HG03039 (cell line): ENCODE results near the gene RFPL3.
"Not testable (repeated sequence)": the region's sequence is repeated elsewhere in the genome, so short reads cannot be mapped to it uniquely, and the experiment has no call there.

Experiments used
- ATAC-seq: cut with Tn5 transposase; IDR thresholded peaks from one replicate; pipeline ENCODE4 v1.9.1; 2021; ENCODE audit warnings: mild to moderate bottlenecking, moderate library complexity; ENCODE audit not compliant: unreplicated experiment

RFPL3 gene

DNA sequence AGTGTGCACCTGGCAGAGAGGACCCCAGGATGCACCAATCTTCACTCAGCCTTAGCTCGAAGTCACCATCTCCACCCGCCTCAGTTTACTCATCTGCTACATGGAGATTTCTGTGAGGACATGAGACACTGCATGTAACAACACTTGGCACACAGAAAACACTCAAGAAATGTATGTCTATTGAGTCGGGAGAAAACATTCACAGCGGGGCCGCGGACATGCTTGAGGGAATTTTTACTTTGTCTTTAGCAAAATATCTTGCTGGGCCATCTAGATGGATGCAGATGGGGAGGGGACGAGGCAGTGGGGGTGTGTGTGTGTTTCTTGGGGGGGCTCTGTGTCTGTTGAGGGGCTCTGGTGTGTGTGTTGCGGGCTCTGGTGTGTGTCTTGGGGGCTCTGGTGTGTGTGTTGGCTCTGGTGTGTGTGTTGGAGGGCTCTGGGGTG, 28.4 kb upstream of the RFPL3 start:
- no peak for ATAC-seq

GRCh38 chr22:32331236-32331917, 26.3 kb upstream of the RFPL3 start:
- ATAC-seq: no peak

DNA sequence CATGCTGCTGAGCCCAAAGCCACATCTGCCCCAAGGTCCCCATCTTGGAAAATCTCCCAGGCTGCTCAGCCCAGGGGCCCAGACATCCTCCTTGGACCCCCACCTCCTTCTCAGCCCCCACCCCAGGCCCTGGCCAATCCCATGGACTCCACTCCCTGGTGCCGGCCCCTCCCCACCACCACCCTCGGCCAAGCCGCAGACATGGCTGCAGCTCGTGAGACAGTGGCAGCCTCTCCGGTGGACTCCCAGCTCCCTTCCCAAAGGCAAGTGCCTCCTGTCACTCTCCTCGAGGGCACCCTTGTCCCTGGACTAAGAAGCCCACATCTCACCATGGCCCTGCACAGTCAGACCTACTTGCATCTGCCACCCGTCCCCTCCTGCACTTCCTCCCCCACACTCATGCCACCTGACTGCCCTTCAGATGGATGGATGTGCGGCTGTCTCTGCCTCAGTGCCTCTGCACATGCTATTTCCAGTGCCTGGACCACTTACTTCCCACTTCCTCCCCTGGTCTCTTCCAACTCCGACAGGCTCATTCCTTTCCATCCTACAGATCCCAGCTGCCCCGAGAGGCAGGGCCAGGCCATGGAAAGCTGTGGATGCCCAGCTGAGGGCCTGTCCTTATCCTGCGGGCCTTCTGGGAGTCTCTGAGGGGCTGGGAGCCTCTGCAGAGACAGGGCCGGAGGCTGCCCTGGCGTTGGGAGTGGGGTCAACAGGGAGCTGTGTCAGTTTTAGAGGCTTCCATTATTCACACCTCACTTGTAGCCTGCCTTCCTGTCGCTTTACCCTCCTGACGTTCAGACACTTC, 25.5 kb upstream of the RFPL3 start:
- no peak for ATAC-seq

- no peak for ATAC-seq
Measured at GRCh38 chr22:32333141-32333768, 24.4 kb upstream of the RFPL3 start.

- ATAC-seq: no peak
Measured at GRCh38 chr22:32333769-32334659, 23.7 kb upstream of the RFPL3 start.

GRCh38 chr22:32334660-32335365, 22.9 kb upstream of the RFPL3 start:
- ATAC-seq: no peak

GRCh38 chr22:32335471-32335870, 22.2 kb upstream of the RFPL3 start:
- ATAC-seq: no peak

DNA sequence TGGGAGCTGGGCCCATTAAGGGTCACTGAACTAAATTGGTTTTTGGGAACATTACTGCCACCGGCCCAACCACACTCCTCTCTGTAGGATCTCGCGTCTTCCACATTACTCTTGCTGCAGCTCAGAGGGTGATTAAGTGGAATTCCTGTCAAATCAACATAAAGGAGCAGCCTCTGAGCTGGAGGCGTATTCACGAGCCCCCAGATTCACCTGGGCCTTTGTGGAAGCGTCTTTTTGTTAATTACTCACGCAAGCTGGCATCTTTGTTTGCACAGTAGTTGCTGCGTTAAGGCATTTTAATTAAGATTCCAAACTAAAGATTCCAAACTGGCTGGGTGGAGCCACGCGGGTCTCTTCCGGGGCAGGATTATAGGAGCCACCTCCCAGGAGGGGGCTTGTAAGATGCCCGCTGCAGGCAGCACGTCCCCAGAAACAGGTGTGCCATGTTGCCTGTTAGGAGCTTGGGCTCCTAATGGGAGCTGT, 21.5 kb upstream of the RFPL3 start:
- ATAC-seq: no peak

DNA sequence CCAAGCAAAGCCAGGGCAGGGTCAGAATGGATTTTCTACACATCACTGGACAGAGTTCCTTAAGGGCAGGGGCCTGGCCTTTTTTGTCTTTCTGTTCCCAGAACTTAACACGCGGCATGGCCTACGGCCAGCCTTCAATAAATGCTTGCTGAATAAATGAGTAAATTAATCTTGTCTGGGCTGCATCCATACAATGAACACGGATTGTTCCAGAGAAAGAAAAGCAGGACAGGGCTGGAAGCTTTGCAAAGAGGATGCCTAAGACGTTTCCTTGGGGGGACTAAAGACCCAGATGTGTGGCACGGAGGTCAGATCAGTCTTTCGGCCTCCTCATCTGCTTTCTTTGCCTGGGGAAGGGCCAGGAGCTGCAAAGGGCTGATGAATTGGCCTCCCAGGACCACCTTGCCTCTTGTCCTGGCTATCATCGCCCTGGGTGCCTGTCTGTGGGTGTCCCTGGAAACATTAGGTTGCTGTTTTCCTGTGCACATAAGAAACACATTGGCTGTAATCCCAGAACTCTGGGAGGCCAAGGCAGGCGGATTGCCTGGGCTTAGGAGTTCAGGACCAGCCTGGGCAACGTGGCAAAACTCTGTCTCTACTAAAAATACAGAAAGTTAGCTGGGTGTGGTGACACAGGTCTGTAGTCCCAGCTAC, 20.8 kb upstream of the RFPL3 start:
- no peak for ATAC-seq

GRCh38 chr22:32337425-32337824, 20.2 kb upstream of the RFPL3 start:
- ATAC-seq: not testable (repeated sequence)

DNA sequence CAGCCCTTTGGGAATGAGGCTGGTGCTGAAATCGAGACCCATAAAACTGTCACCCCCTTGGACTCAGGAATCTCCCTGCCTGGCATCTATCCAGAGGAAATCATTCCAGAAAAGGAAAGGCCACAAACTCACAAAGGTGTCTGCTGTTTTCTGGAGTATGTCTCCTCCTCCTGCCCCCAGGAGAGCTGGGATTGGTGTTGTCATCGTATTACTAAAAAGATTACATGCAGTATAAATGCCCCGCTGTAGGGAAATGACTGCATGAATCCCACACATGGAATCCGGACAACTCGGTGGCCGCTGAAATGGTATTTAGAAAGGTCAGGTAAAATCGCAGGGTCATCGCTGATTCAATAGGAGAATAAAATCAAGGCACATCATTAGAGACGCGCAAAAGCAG, 18.9 kb upstream of the RFPL3 start:
- ATAC-seq: no peak

DNA sequence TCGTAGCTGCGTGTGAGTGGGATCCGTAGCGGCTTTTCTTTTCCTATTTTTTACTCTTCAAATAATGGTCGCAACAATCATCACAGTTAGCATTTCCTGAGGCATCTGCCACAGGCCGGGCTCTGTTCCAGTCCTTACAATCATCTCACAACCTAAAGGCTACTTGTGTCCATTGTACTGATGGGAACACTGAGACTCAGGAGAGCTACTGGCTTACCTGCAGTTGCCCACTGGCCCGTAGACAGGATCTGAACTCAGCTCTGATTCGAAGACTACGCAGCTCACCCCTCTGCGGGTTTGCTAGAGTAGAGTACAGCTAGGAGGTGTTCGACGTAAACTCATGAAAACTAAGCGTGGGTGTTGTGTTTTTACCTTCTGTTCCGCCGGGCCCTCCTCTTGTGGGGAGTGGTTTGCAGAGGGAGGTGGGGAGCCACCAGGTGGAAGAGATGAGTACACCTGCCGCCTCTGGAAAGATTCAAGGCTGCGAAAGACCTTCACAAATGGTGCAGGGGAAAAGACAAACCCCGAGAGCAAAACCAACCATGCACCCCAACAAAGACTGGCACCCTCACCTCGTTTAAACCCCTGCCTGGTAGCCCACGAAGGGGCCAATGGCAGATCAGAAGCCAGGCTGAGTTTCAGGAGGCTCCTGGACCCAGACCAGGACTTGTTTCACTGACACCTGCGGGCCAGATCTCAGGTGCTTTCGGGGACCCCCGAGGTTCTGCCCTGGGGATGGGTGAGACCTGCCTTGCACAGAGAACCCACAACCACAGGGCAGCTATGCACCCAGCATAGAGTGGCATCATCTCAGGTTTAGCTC, 18.3 kb upstream of the RFPL3 start:
- no peak for ATAC-seq

DNA sequence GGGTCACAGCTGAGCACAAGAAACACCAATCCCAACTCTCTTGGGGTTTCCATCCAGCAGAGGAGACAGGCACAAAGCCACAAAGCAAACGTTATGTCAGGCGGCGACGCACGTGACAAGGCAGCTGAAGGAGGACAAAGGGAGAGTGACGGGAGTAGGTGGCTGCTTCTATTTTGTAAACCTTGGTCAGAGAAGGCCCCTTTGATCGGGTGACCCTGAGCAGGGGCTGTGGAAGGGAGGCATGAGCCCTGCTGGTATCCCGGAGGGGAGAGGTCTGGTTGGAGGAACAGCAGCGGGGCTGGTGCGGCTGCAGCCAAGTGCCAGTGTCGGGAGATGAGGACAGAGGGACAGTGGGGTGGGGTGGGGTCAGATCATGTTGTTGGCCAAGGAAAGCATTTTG, 17.3 kb upstream of the RFPL3 start:
- no peak for ATAC-seq

DNA sequence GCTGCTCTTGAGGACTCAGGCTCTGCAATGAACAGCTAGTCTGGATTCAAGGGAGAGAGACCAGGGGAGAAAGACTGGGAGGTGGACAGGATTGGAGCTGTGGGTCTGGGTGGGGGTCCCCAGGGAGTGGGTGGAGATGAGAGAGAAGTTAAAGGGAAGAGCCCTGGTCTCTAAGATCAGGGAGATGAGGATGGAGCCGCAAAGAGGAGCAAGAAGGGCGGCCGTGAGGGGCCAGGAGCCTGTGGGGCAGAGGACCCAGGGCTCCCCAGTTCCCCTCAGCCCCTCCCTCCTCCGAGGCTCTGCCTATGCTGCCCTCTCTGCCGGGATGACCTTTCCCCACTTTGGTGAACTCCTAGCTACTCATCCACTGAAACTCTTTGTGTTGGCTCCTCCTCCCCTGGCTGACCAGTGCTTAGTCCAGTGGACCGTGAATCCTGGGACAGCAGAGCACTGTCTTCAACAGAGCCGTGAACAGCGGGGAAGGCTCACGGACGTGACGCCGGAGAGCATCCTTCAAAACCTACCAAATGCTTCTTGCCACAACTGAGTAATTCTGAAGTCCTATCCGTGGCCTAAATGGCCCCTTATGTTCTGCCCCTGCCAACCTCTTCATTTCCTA, 16.4 kb upstream of the RFPL3 start:
- ATAC-seq: no peak

GRCh38 chr22:32342977-32343376, 14.7 kb upstream of the RFPL3 start:
- ATAC-seq: no peak

GRCh38 chr22:32343941-32344340, 13.7 kb upstream of the RFPL3 start:
- ATAC-seq: no peak

DNA sequence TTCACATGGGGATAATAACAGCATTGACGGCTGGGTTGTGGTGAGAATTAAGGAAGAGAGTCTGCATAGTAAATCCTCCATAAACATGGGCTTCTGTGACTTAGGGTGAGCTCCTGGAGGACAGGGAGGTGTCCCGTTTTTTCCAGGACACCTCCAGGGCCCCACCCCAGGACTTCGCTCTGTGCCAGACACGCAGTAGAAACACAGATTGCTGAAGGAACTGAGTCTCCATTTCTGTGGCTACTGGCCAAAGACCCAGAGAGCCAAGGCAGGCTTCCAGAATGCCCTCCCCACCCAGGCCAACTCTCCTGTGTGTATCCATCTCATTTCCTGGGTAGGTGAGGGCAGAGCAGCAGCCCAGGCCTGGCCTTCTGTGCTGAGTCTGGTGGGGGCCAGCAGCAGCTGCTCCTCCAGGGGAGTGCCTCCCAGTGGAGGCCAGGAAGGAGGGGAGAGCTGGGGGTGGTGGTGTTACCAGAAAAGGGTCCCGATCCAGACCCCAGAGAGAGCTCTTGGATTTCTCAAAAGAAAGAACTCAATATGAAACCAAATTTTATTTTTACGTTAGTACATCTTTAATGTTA, 9.5 kb upstream of the RFPL3 start:
- no peak for ATAC-seq

DNA sequence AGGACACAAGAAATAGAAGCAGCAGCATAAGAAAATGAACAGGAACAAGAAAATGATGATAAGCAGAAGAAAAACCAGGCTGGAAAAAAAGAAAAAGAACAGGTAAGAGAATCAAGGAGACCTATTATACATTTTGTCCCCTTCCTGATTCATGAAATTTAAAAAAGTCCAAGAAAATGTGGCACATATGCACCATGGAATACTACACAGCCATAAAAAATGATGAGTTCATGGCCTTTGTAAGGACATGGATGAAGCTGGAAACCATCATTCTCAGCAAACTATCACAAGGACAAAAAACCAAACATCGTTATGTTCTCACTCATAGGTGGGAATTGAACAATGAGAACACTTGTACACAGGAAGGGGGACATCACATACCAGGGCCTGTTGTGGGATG, 5.8 kb upstream of the RFPL3 start:
- ATAC-seq: not testable (repeated sequence)
